Peyer's patch (tissue), 4 donors: ENCODE data around the gene TGFBI.

ENCODE experiments used
- POLR2A ChIP-seq, 2 donors: fragments of 450-650 bp; IDR thresholded peaks; one replicate each; pipeline ENCODE4 v1.5.1; 2017; ENCODE audit warnings: antibody characterized with exemption in 2 of 2, mild to moderate bottlenecking in 2 of 2, moderate library complexity in 2 of 2
- TF ChIP-seq, protein P1 (sequence below), 6 experiments: fragments of 450-650 bp in 4 of 6; fragments of 200-600 bp in 2 of 6; sonication (generic) in 1 of 6; IDR thresholded peaks; one replicate each; pipeline ENCODE4 v1.5.1; 2017 to 2019; ENCODE audit warnings: antibody characterized with exemption in 6 of 6, mild to moderate bottlenecking in 3 of 6, moderate library complexity in 1 of 6

- TF ChIP-seq, protein P1, sequence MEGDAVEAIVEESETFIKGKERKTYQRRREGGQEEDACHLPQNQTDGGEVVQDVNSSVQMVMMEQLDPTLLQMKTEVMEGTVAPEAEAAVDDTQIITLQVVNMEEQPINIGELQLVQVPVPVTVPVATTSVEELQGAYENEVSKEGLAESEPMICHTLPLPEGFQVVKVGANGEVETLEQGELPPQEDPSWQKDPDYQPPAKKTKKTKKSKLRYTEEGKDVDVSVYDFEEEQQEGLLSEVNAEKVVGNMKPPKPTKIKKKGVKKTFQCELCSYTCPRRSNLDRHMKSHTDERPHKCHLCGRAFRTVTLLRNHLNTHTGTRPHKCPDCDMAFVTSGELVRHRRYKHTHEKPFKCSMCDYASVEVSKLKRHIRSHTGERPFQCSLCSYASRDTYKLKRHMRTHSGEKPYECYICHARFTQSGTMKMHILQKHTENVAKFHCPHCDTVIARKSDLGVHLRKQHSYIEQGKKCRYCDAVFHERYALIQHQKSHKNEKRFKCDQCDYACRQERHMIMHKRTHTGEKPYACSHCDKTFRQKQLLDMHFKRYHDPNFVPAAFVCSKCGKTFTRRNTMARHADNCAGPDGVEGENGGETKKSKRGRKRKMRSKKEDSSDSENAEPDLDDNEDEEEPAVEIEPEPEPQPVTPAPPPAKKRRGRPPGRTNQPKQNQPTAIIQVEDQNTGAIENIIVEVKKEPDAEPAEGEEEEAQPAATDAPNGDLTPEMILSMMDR (IDR thresholded peaks at IDR 0.05): no peak
- TF ChIP-seq POLR2A (IDR thresholded peaks at IDR 0.05): no peak
Observed at GRCh38 chr5:135997673-135998335, 31.0 kb upstream of the TGFBI start.
